ENCODE measurements around the gene FZR1.

The FZR1 gene

DNA sequence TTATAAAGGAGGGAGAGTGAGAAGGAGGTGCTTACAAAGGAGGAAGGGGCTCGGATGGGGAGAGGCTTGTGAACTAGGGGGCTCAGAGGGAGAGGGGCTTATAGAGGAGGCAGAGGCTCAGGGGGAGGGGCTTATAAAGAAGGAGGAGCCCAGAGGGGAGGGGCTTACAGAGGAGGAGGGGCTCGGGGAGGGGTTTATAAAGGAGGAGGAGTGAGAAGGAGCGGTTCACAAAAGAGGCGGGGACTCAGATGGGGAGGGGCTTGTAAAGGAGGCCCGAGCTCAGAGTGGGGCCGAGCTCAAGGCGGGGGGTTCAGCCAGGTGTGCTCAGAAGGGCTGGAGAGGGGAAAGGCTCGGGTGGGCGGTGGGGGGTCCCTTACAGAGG is 26.3 kb upstream of the FZR1 start:
- no peaks in the 10 kb centered on the region for H3K36me3 Mint-ChIP-seq (ENCODE audit: low read depth)
- intact Hi-C loops (cut with micrococcal nuclease) = no loop called here
- H3K4me3 Mint-ChIP-seq = no peak overlapping the region
- no peaks in the 10 kb centered on the region for H3K9me3 Mint-ChIP-seq
- H3K27me3 Mint-ChIP-seq = peaks cover 19% of the 10 kb centered on the region
- no peak overlapping the region for H3K27ac Mint-ChIP-seq
- H3K4me1 Mint-ChIP-seq (ENCODE audit: low read depth) = peaks cover 16% of the 10 kb centered on the region

DNA sequence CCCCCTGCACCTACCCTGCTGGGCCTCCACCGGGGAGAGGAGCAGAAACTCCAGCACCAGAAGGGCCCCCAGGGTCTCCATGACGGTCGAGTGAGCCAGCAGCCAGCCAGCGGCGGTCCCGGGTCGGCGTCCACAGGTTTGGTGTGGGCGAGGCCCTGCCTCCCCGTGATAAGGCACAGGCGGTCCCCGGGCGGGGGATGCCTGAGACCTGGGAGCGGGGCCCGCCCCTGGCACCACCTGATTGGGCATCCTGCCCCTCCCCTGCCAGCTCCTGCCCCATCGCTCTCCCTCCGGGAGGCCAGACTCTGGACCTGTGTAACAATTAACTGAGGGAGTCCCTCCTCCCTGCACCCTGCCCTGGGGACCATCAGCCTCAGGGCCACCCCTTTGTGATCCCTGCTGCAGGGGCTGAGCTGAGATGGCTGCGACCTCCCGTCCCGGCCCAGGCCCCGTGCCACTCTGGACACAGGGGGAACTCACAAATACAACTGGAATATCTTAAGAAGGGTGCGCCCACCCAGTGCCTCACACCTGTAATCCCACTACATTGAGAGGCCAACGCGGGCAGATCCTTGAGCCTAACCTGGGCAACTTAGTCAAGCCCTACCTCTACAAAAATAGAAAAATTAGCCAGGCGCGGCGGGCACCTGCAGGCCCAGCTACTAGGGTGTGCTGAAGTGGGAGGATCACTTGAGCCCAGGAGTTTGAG is 25.6 kb upstream of the FZR1 start, which contains the start of gene SMIM24:
Gene SMIM24 (minus strand): TSS at position 143 of the 709 bp plus-strand sequence. CDS start 62 bp downstream, at position 81.
- intact Hi-C loops (cut with micrococcal nuclease) = no loop called here
- peaks cover 21% of the 10 kb centered on the region for H3K27me3 Mint-ChIP-seq
- H3K4me1 Mint-ChIP-seq (ENCODE audit: low read depth) = peaks cover 16% of the 10 kb centered on the region
- no peaks in the 10 kb centered on the region for H3K36me3 Mint-ChIP-seq (ENCODE audit: low read depth)
- no peak within 1 kb of the TSS for H3K4me3 Mint-ChIP-seq
- H3K27ac Mint-ChIP-seq = no peak within 1 kb of the TSS
- no peaks in the 10 kb centered on the region for H3K9me3 Mint-ChIP-seq

DNA sequence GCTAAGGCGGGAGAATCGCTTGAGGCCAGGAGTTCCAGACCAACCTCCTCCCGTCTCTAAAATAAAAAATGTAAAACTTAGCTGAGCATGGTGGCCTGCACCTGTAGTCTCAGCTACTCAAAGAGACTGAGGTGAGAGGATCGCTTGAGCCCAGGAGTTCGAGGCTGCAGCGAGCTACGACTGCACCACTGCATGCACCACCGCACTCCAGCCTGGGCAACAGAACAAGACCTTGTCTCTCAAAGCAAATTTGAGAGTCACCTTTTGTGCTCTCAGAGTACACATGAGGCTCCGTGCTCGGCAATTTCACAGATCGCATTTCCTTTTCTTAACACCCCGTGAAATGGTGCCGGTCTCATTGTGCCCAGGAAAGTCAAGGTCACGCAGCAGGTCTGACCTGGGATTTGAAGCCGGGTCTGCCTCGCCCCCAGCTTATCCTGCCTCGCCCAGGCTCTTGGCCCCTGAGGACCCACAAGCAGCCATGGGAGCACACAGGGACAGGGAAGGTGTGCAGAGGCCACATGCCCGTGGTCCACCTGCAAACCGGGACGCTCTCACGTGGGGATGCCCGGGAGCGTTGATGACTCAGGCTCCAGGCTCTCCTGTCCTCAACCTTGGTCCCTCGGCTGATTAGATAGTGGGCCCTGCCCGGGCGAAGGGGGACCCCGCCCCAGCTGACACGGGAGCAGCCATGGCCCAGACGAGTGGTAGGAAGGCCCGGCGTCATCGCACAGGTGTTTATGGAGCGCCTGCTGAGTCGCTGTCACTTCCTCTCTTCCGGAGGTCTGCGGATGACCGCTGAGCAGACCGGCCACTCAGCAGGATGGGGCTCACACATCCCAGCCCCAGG is 24.6 kb upstream of the FZR1 start:
- Mint-ChIP-seq H3K9me3 (no peaks in the 10 kb centered on the region), H3K4me1 (ENCODE audit: low read depth) (peaks cover 16% of the 10 kb centered on the region), H3K27ac (no peak overlapping the region), H3K4me3 (no peak overlapping the region), H3K36me3 (ENCODE audit: low read depth) (no peaks in the 10 kb centered on the region), H3K27me3 (peaks cover 23% of the 10 kb centered on the region)
- intact Hi-C loops (cut with micrococcal nuclease) = no loop called here

DNA sequence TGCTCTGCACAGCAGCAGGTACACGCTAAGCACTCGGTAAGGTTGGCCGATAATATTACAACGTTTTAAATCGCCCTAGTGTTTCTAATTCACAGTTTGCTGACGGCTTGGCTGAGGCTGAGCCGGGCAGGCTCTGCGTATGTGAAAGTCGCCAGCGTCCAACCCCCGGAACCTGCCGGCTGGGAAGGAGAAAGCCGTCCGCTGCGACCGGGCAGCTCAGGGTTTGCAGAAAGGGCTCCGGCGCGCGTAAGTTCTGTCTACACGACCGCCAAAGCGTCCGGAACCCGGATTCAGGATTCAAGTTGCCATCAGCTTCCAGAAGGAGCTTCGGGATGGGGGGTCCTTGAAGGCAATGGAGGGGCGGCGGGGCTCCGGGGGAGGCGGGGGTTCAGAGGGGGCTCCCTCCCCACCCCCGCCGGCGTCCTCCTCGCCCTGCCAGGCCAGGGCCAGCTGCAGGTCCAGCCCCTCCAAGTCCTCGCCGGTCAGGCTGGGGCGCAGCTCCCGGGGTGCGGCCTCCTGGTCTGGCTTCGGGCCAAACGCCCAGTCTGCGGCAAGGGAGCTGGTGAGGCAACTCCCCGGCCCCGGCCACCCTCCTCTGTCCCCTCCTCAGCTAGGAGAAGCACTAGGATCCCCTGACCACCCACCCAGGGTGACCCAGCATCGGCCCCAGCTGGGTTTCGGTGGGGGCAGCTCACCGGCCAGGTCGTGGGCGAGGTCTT is 23.4 kb upstream of the FZR1 start:
- Mint-ChIP-seq H3K36me3 (ENCODE audit: low read depth) (peaks cover 6% of the 10 kb centered on the region), H3K9me3 (no peaks in the 10 kb centered on the region), H3K4me1 (ENCODE audit: low read depth) (peaks cover 16% of the 10 kb centered on the region), H3K27me3 (peaks cover 23% of the 10 kb centered on the region), H3K27ac (no peak overlapping the region), H3K4me3 (no peak overlapping the region)
- intact Hi-C loops (cut with micrococcal nuclease) = no loop called here

DNA sequence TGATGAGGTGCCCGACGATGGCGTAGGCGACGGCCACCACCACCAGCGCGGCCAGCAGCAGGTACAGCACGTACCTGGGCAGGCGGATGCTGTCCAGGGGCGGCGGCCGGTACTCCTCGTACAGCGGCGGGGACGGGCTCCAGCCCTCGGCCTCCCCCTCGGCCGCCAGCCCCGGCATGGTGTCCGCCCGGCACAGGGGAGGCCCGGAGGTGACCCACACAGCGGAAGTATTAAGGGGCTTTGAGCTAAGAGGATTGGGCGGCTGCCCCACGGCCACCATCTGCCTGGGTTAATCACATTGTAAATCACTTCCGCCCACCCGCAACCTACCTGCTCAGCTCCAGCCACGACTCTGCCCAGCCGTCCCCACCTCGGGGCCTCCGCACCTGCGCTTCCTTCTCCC is 22.9 kb upstream of the FZR1 start, which contains the start of gene SMIM44:
Gene SMIM44 (minus strand): TSS at position 216 of the 403 bp plus-strand sequence. CDS start 38 bp downstream, at position 178.
- intact Hi-C loops (cut with micrococcal nuclease) = no loop called here
- H3K27ac Mint-ChIP-seq = no peak within 1 kb of the TSS
- peaks cover 6% of the 10 kb centered on the region for H3K36me3 Mint-ChIP-seq (ENCODE audit: low read depth)
- no peak within 1 kb of the TSS for H3K4me3 Mint-ChIP-seq
- H3K27me3 Mint-ChIP-seq = peaks cover 20% of the 10 kb centered on the region
- H3K4me1 Mint-ChIP-seq (ENCODE audit: low read depth) = peaks cover 13% of the 10 kb centered on the region
- no peaks in the 10 kb centered on the region for H3K9me3 Mint-ChIP-seq

DNA sequence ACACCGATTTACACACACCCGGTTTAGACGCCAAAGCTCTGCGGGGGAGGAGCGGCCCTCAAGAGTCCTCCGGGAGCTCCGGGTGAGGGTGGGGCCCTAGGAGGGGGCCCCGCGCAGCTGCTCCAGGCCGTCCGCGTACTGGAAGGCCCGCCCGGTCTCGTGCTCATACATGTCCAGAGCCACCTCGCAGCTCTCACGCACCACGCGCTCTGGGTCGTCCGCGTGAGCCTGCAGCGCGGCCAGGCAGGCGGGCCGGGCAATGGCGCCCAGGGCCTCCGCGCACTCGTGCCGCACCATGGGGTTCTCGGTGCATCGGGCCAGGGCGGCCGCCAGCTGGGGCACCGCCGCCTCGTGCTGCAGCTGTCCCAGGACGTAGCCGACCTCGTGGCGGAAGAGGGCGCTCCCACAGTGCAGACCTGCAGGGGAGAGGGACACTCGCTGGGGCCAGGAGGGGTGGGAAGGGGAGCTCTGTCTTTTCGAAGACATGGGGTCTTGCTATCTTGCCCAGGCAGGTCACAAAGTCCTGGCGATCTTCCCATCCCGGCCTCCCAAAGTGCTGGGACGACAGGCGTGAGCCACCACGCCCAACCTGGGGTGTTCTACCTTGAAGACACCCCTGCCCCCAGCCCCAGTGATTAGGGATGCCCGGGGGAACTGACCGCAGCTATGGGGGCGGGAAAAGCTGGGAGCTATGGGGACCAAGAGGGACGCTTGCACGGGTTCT is 14.6 kb upstream of the FZR1 start:
- Mint-ChIP-seq H3K9me3 (no peaks in the 10 kb centered on the region), H3K4me1 (ENCODE audit: low read depth) (no peaks in the 10 kb centered on the region), H3K4me3 (no peak overlapping the region), H3K27me3 (no peaks in the 10 kb centered on the region), H3K36me3 (ENCODE audit: low read depth) (peaks cover 74% of the 10 kb centered on the region), H3K27ac (no peak overlapping the region)
- intact Hi-C loops (cut with micrococcal nuclease) = no loop called here

DNA sequence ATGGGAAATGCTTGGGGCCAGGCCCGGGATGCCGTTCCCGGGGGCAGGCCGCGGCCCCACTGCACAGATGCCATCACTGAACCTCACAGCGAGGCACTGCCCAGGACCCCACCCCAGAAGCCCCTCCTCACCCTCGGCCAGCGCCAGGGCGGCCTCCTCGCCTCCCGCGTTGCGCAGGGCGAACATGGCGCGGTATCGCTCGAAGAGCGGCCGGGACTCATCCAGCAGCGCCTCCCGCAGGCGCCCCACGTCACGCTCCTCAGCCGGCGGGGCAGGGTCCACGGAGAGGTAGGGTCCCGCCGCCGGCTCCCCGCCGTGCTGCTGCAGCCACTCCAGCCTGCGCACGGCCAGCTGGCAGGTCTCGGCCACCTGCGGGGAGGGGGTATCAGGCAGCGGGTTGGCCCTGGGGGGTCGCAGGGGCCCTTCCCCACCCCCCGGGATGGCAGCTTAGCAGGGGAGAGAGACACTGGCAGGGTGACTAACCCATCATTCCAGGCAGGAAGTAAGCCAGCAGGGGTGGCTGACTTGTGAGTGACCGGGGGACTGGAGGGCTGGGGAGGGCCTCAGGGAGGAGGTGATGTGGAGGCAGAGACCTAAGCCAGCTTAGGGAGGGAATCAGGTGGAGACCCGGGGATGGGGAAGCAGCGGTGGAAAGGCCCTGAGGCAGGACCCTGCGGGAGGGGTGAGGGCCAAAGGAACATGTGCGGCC is 13.8 kb upstream of the FZR1 start:
- Mint-ChIP-seq H3K36me3 (ENCODE audit: low read depth) (peaks cover 76% of the 10 kb centered on the region), H3K27me3 (no peaks in the 10 kb centered on the region), H3K27ac (no peak overlapping the region), H3K4me1 (ENCODE audit: low read depth) (no peaks in the 10 kb centered on the region), H3K9me3 (no peaks in the 10 kb centered on the region), H3K4me3 (no peak overlapping the region)
- intact Hi-C loops (cut with micrococcal nuclease) = no loop called here

DNA sequence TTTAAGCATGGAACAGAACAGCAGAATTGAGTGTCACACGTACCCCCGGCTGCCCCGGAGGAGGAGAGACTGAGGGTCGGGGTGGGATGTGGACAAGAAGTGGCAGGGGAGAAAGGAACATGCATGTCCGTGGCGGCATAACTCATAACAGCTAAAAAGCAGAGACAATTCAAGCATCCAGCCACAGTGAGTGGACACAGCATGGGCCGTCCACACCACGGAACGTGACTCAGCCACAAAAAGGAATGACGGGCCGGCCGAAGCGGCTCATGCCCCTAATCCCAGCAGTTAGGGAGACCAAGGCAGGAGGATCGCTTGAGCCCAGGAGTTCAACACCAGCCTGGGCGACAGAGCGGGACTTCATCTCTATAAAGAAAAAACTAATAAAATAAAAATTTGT is 13.2 kb upstream of the FZR1 start:
- H3K27ac Mint-ChIP-seq = no peak overlapping the region
- H3K4me3 Mint-ChIP-seq = no peak overlapping the region
- H3K9me3 Mint-ChIP-seq = no peaks in the 10 kb centered on the region
- intact Hi-C loops (cut with micrococcal nuclease) = no loop called here
- no peaks in the 10 kb centered on the region for H3K27me3 Mint-ChIP-seq
- H3K4me1 Mint-ChIP-seq (ENCODE audit: low read depth) = peaks cover 2% of the 10 kb centered on the region
- H3K36me3 Mint-ChIP-seq (ENCODE audit: low read depth) = peaks cover 77% of the 10 kb centered on the region

DNA sequence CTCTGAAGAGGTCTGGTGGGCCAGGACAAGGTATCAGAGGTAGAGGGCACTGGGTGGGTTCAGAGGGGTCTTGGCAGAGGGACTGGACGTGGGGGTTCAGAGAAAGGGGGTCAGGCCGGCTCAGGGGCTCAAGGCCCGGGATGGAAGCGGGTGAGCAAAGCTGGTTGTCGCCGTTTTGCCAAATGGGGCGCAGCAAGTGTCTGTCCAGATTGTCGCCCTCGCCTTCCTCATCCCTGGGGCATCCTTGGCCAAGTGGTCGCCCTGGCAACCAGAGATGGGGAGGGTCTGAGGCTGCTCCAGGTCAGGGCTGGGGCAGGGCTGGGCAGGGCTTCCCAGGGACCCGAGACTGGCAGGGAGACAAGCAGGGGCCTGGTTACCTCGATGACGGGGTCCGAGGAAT is 12.5 kb upstream of the FZR1 start:
- H3K27me3 Mint-ChIP-seq = no peaks in the 10 kb centered on the region
- H3K27ac Mint-ChIP-seq = no peak overlapping the region
- peaks cover 80% of the 10 kb centered on the region for H3K36me3 Mint-ChIP-seq (ENCODE audit: low read depth)
- intact Hi-C loops (cut with micrococcal nuclease) = no loop called here
- no peaks in the 10 kb centered on the region for H3K9me3 Mint-ChIP-seq
- peaks cover 8% of the 10 kb centered on the region for H3K4me1 Mint-ChIP-seq (ENCODE audit: low read depth)
- no peak overlapping the region for H3K4me3 Mint-ChIP-seq

DNA sequence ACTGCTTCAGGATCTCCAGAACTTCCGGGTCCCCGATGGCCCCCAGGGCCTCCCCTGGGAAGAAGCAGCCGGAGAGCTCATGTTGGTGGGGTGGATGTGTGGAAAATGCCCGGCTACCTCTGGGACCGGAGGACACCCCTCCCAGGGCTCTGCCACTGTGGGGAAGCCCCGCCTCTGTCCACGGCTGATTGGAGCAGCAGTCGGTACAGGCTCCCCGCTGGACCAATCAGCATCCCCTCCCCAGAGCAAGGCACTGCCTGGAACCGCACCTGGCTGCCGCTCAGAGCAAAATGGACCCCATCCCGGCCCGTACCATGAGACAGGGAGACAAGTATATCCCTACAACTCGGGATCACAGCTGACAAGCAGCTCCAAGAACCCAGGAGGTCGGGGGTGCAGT is 12.1 kb upstream of the FZR1 start:
- intact Hi-C loops (cut with micrococcal nuclease) = no loop called here
- peaks cover 83% of the 10 kb centered on the region for H3K36me3 Mint-ChIP-seq (ENCODE audit: low read depth)
- H3K4me1 Mint-ChIP-seq (ENCODE audit: low read depth) = peaks cover 12% of the 10 kb centered on the region
- no peaks in the 10 kb centered on the region for H3K27me3 Mint-ChIP-seq
- H3K4me3 Mint-ChIP-seq = no peak overlapping the region
- no peaks in the 10 kb centered on the region for H3K9me3 Mint-ChIP-seq
- H3K27ac Mint-ChIP-seq = no peak overlapping the region

DNA sequence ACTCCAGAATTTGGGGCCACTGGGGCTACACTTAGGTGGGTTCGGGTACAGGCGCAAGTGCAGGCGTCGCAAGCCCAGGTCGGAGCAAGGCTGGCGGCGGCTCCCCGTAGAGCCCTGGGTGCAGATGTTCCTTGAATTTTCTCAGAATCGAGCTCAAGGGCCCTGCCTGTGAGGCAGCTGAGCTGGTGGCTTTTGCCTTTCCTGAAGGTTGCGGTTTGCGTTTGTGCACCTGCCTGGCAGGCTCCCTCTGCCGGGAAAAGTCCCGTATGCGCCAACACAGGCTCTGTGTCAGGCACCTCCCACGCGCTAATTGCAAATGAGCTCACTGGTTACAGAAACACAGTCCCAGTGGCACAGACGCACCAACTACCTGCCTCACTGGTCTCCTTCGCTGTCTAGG is 11.6 kb upstream of the FZR1 start:
- Mint-ChIP-seq H3K27ac (no peak overlapping the region), H3K36me3 (ENCODE audit: low read depth) (peaks cover 87% of the 10 kb centered on the region), H3K9me3 (no peaks in the 10 kb centered on the region), H3K27me3 (no peaks in the 10 kb centered on the region), H3K4me3 (no peak overlapping the region), H3K4me1 (ENCODE audit: low read depth) (peaks cover 17% of the 10 kb centered on the region)
- intact Hi-C loops (cut with micrococcal nuclease) = no loop called here

DNA sequence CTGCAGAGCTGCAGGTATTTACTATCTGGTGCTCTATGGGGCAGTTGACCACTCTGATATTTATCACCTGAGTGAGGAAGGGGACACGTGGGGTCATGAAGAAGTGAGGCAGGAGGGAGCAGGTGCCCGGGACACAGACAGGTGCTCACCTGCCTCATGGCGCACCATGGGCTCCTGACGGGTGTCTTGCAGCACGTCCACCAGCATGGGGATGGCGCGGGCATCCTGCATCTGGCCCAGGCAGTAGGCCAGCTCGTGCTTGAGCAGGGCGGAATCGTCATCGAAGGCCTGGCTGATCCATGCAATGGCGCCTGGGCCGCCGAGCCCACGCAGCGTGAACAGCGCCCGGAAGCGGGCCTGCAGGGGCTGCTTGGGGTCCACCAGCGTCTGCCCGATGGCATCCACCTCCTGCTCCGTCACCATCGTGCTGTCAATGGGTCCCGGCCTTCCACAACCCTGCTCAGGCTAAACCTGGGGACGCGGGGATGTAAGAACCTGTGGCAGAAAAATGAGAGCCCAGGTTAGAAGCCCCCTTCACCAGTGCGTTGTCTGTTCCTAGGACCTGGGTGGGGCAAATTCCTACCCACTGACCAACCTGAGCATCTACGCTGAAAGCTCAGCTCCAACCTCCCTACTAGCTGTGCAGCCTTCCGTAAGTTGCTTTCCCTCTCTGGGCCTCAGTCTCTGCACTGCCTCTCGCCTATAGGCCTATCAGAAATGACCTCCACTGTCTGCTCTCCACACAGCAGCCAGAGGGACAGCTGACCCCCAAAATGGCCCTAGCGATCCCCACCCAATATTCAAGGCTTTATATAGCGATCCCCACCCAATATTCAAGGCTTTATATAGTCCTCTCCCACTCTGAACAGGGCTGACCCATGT is 9.5 kb upstream of the FZR1 start:
- intact Hi-C loops (cut with micrococcal nuclease) = no loop called here
- Mint-ChIP-seq H3K9me3 (no peaks in the 10 kb centered on the region), H3K36me3 (ENCODE audit: low read depth) (peaks cover 77% of the 10 kb centered on the region), H3K4me1 (ENCODE audit: low read depth) (peaks cover 26% of the 10 kb centered on the region), H3K27me3 (no peaks in the 10 kb centered on the region), H3K27ac (no peak overlapping the region), H3K4me3 (no peak overlapping the region)

Measured in dendritic cell treated with granulocyte-macrophage colony-stimulating factor and Interleukin-4, amounts not matched to agents 40 ng/mL and 50 ng/mL, for 4 days (primary cell).